G401 (cell line): ENCODE results near the gene THAP4. TPM values are rescaled to one million over a fixed set of nuclear protein-coding genes. Genes with fewer than 3 reads are reported as not detected.

Source experiments
- DNase-seq: peaks from one replicate; pipeline ENCODE4 v3.0.0-alpha.2; 2015; ENCODE audit warnings: low spot score
- in situ Hi-C: cut with HindIII; loops from 2 replicates; pipeline ENCODE4 v1.10.0; 2016; ENCODE audit warnings: low sequenced_read_pairs, mixed read lengths
- total RNA-seq: library from RNA; depleted of rRNA; stranded (reverse); fragments of >200 nt; shearing (Covaris generic); gene quantifications from 2 replicates; pipeline ENCODE4 v1.2.3, GENCODE V29; 2014

The THAP4 gene
- total RNA-seq, 1 experiment from 2014 or later, result 86.2 TPM

GRCh38 chr2:241559323-241560161 lies 77.4 kb downstream of the THAP4 start:
- in situ Hi-C loops, result loop anchor here (5.0 kb wide), 2 partner anchors 47 to 77 kb away; no protein-coding TSS in a partner anchor
- peak; percentile 52 for DNase-seq

- peak; percentile 74 for DNase-seq
- in situ Hi-C loops, result loop anchor here (5.0 kb wide), 2 partner anchors 46 to 76 kb away; no protein-coding TSS in a partner anchor
Observed at GRCh38 chr2:241558532-241559322, 78.2 kb downstream of the THAP4 start, which contains the start of gene BOK. TSS of gene BOK (plus strand) at chr2:241558745. CDS start at chr2:241559484, 739 bp downstream.

GRCh38 chr2:241556746-241557145 lies 80.2 kb downstream of the THAP4 start:
- in situ Hi-C loops, result loop anchor here (5.0 kb wide), 2 partner anchors 44 to 74 kb away; no protein-coding TSS in a partner anchor
- no peak for DNase-seq

GRCh38 chr2:241555711-241556110 lies 81.2 kb downstream of the THAP4 start:
- no peak for DNase-seq
- in situ Hi-C loops, result loop anchor here (5.0 kb wide), 2 partner anchors 43 to 73 kb away; no protein-coding TSS in a partner anchor

- DNase-seq, result no peak
- in situ Hi-C loops, result loop anchor here (5.0 kb wide), 2 partner anchors 42 to 72 kb away; no protein-coding TSS in a partner anchor
Observed at GRCh38 chr2:241554610-241555322, 82.2 kb downstream of the THAP4 start.

- no peak for DNase-seq
- in situ Hi-C loops, result no loop called here
Observed at GRCh38 chr2:241553981-241554380, 83.0 kb downstream of the THAP4 start.

- no peak for DNase-seq
- in situ Hi-C loops, result no loop called here
Observed at GRCh38 chr2:241553512-241553830, 83.5 kb downstream of the THAP4 start.

- in situ Hi-C loops, result no loop called here
- DNase-seq, result no peak
Observed at GRCh38 chr2:241551998-241552737, 84.8 kb downstream of the THAP4 start.

- in situ Hi-C loops, result no loop called here
- no peak for DNase-seq
Observed at GRCh38 chr2:241551599-241551997, 85.4 kb downstream of the THAP4 start.

GRCh38 chr2:241550616-241551580 lies 86.1 kb downstream of the THAP4 start:
- DNase-seq, result no peak
- in situ Hi-C loops, result no loop called here

- no peak for DNase-seq
- in situ Hi-C loops, result no loop called here
Observed at GRCh38 chr2:241548451-241548835, 88.5 kb downstream of the THAP4 start.

GRCh38 chr2:241547781-241548450 lies 89.0 kb downstream of the THAP4 start:
- DNase-seq, result no peak
- in situ Hi-C loops, result no loop called here

GRCh38 chr2:241546771-241547498 lies 90.0 kb downstream of the THAP4 start:
- in situ Hi-C loops, result no loop called here
- DNase-seq, result no peak

GRCh38 chr2:241545523-241546473 lies 91.2 kb downstream of the THAP4 start:
- no peak for DNase-seq
- in situ Hi-C loops, result no loop called here

- DNase-seq, result no peak
- in situ Hi-C loops, result no loop called here
Observed at GRCh38 chr2:241545106-241545505, 91.9 kb downstream of the THAP4 start.

GRCh38 chr2:241542278-241542605 lies 94.7 kb downstream of the THAP4 start:
- in situ Hi-C loops, result no loop called here
- no peak for DNase-seq
